ENCODE results near the gene BID. TPM values are rescaled to one million over a fixed set of nuclear protein-coding genes. Genes with fewer than 3 reads are reported as not detected.

Gene BID
- total RNA-seq, 1 experiment from 2014 or later, result 58.2 TPM

DNA sequence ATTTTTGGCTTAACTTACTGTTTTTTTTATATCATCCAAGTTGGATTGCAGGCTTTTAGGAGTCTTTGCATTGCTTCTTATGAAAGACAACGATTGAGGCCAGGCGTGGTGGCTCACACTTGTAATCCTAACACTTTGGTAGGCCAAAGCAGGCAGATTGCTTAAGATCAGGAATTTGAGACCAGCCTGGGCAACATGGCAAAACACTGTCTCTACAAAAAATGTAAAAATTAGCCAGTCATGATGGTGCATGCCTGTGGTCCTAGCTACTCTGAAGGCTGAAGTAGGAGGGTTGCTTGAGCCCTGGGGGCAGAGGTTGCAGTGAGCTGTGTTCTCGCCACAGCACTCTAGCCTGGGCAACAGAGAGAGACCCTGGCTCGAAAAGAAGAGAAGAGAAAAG lies 56.6 kb downstream of the BID start:
- no peak overlapping the region for H3K9ac ChIP-seq (ENCODE audit: low read length)
- no peak overlapping the region for H3K4me2 ChIP-seq (ENCODE audit: low read length)
- no peaks in the 10 kb centered on the region for H4K20me1 ChIP-seq (ENCODE audit: insufficient read depth)
- 0 out of 2 replicates have a peak, but pooled peaks cover 3% of the 10 kb centered on the region for H3K79me2 ChIP-seq (ENCODE audit: insufficient read depth, low read length)
- H3K4me3 ChIP-seq (replicated peaks in 1 of 2; ENCODE audit: low read depth in 1 of 2, low read length in 2 of 2), result no peak overlapping the region
- H3K36me3 ChIP-seq (ENCODE audit: control insufficient read depth in 1 of 2, insufficient read depth in 2 of 2, low read length in 2 of 2), result no peaks in the 10 kb centered on the region
- intact Hi-C loops (cut with micrococcal nuclease), result no loop called here
- no peaks in the 10 kb centered on the region for H3K9me3 ChIP-seq (ENCODE audit: control insufficient read depth in 1 of 2, insufficient read depth in 1 of 2, low read depth in 1 of 2, low read length in 2 of 2)
- H2AFZ ChIP-seq (ENCODE audit: low read depth, low read length, poor library complexity, severe bottlenecking), result no peak overlapping the region
- TF ChIP-seq SIN3A (IDR thresholded peaks at IDR 0.05; ENCODE audit: low read depth) (no peak), CEBPB (IDR thresholded peaks at IDR 0.05; ENCODE audit: low read depth) (no peak), YY1 (IDR thresholded peaks at IDR 0.05; ENCODE audit: extremely low read depth, insufficient replicate concordance, low read depth, low read length) (no peak), POLR2A (IDR thresholded peaks at IDR 0.05; ENCODE audit: borderline replicate concordance, extremely low read depth, insufficient read depth, insufficient read length) (no peak), SRF (IDR thresholded peaks at IDR 0.05; ENCODE audit: low read depth) (no peak)
- TF ChIP-seq, protein P1, sequence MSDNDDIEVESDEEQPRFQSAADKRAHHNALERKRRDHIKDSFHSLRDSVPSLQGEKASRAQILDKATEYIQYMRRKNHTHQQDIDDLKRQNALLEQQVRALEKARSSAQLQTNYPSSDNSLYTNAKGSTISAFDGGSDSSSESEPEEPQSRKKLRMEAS (IDR thresholded peaks at IDR 0.05), result no peak
- H3K4me1 ChIP-seq (ENCODE audit: control insufficient read depth in 1 of 2, insufficient read depth in 2 of 2, low read length in 2 of 2), result no peaks in the 10 kb centered on the region
- ChIA-PET RAD21 (ENCODE audit: low non-redundant PET in 1 of 2, low total read pairs in 2 of 2, uncharacterized antibody in 2 of 2, unreplicated experiment in 2 of 2) (no interaction called here), CTCF (no interaction called here), POLR2A (no interaction called here)
- no peaks in the 10 kb centered on the region for H3K9me2 ChIP-seq (ENCODE audit: insufficient read depth)
- DNase-seq (ENCODE audit: low read depth, low spot score) (no peak), ATAC-seq (no peak)
- no TSS peak for BruUV-seq (replicated peaks)
- H3K27ac ChIP-seq (ENCODE audit: low read depth, low read length), result no peak overlapping the region
- H3K27me3 ChIP-seq (ENCODE audit: insufficient read depth, low read length), result no peaks in the 10 kb centered on the region

DNA sequence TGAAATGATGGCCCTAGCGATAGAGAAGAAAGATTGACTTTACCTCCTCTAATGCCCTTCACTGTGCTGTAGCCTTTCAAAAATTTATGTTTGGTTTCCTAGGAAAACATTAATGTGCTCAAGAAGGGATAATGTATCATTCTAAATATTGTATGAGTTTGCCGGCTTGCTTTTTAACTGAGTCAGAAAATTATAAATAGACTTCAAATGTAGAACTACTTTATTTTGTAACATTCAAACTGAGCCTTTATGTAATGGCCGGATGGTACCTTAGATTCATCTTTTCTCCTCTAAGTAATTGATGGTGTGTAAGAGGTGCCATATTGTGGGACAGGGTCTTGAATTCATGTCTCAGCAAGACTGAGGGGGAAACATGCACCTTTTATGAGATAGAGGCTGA lies 57.7 kb downstream of the BID start:
- POLR2A ChIA-PET, result no interaction called here
- H3K4me1 ChIP-seq (ENCODE audit: control insufficient read depth in 1 of 2, insufficient read depth in 2 of 2, low read length in 2 of 2), result no peaks in the 10 kb centered on the region
- H3K27ac ChIP-seq (ENCODE audit: low read depth, low read length), result no peak overlapping the region
- H2AFZ ChIP-seq (ENCODE audit: low read depth, low read length, poor library complexity, severe bottlenecking), result no peak overlapping the region
- no peak overlapping the region for H3K4me3 ChIP-seq (replicated peaks in 1 of 2; ENCODE audit: low read depth in 1 of 2, low read length in 2 of 2)
- RAD21 ChIA-PET (ENCODE audit: low non-redundant PET in 1 of 2, low total read pairs in 2 of 2, uncharacterized antibody in 2 of 2, unreplicated experiment in 2 of 2), result no interaction called here
- no peaks in the 10 kb centered on the region for H4K20me1 ChIP-seq (ENCODE audit: insufficient read depth)
- CTCF ChIA-PET, result no interaction called here
- no TSS peak for BruUV-seq (replicated peaks)
- no peaks in the 10 kb centered on the region for H3K36me3 ChIP-seq (ENCODE audit: control insufficient read depth in 1 of 2, insufficient read depth in 2 of 2, low read length in 2 of 2)
- ATAC-seq, result no peak
- DNase-seq (ENCODE audit: low read depth, low spot score), result no peak
- no peak overlapping the region for H3K9ac ChIP-seq (ENCODE audit: low read length)
- no peaks in the 10 kb centered on the region for H3K27me3 ChIP-seq (ENCODE audit: insufficient read depth, low read length)
- no peaks in the 10 kb centered on the region for H3K9me3 ChIP-seq (ENCODE audit: control insufficient read depth in 1 of 2, insufficient read depth in 1 of 2, low read depth in 1 of 2, low read length in 2 of 2)
- no peaks in the 10 kb centered on the region for H3K9me2 ChIP-seq (ENCODE audit: insufficient read depth)
- 0 out of 2 replicates have a peak, but pooled peaks cover 3% of the 10 kb centered on the region for H3K79me2 ChIP-seq (ENCODE audit: insufficient read depth, low read length)
- no peak for TF ChIP-seq SRF (IDR thresholded peaks at IDR 0.05; ENCODE audit: low read depth)
- no peak for TF ChIP-seq ZNF274 (IDR thresholded peaks at IDR 0.05; ENCODE audit: low read depth, low read length)
- TF ChIP-seq FOSL1 (IDR thresholded peaks at IDR 0.05; ENCODE audit: low read depth), result no peak
- TF ChIP-seq EZH2phosphoT487 (IDR thresholded peaks at IDR 0.05; ENCODE audit: borderline replicate concordance), result no peak
- no peak for TF ChIP-seq CEBPB (IDR thresholded peaks at IDR 0.05; ENCODE audit: low read depth)
- TF ChIP-seq RAD21 (IDR thresholded peaks at IDR 0.05; ENCODE audit: low read depth), result no peak
- no peak for TF ChIP-seq SIN3A (IDR thresholded peaks at IDR 0.05; ENCODE audit: low read depth)
- intact Hi-C loops (cut with micrococcal nuclease), result no loop called here
- no peak overlapping the region for H3K4me2 ChIP-seq (ENCODE audit: low read length)
